ENCODE measurements around the gene AOX1.
"Not testable (repeated sequence)": the region's sequence is repeated elsewhere in the genome, so short reads cannot be mapped to it uniquely, and the experiment has no call there.

AOX1 gene

GRCh38 chr2:200627110-200627770 is 41.4 kb downstream of the AOX1 start:
- no peak for DNase-seq (ENCODE audit: low spot score)

GRCh38 chr2:200628461-200628860 is 42.6 kb downstream of the AOX1 start:
- not testable (repeated sequence) for DNase-seq (ENCODE audit: low spot score)

- no peak for DNase-seq (ENCODE audit: low spot score)
Measured at GRCh38 chr2:200631287-200631686, 45.5 kb downstream of the AOX1 start.

GRCh38 chr2:200634231-200634964 is 48.6 kb downstream of the AOX1 start:
- no peak for DNase-seq (ENCODE audit: low spot score)

GRCh38 chr2:200635251-200635650 is 49.4 kb downstream of the AOX1 start:
- no peak for DNase-seq (ENCODE audit: low spot score)

GRCh38 chr2:200637901-200638300 is 52.1 kb downstream of the AOX1 start:
- no peak for DNase-seq (ENCODE audit: low spot score)

GRCh38 chr2:200640176-200640575 is 54.4 kb downstream of the AOX1 start:
- DNase-seq (ENCODE audit: low spot score), result no peak

GRCh38 chr2:200640901-200641300 is 55.1 kb downstream of the AOX1 start:
- DNase-seq (ENCODE audit: low spot score), result no peak

GRCh38 chr2:200648518-200649281 is 62.9 kb downstream of the AOX1 start:
- not testable (repeated sequence) for DNase-seq (ENCODE audit: low spot score)

GRCh38 chr2:200649724-200650123 is 63.9 kb downstream of the AOX1 start:
- no peak for DNase-seq (ENCODE audit: low spot score)

- DNase-seq (ENCODE audit: low spot score), result no peak
Measured at GRCh38 chr2:200650195-200650594, 64.4 kb downstream of the AOX1 start.

GRCh38 chr2:200652158-200652557 is 66.3 kb downstream of the AOX1 start:
- DNase-seq (ENCODE audit: low spot score), result no peak

- DNase-seq (ENCODE audit: low spot score), result no peak
Measured at GRCh38 chr2:200653021-200653420, 67.2 kb downstream of the AOX1 start.

- no peak for DNase-seq (ENCODE audit: low spot score)
Measured at GRCh38 chr2:200654823-200655222, 69.0 kb downstream of the AOX1 start.

GRCh38 chr2:200655918-200656580 is 70.2 kb downstream of the AOX1 start:
- no peak for DNase-seq (ENCODE audit: low spot score)

GRCh38 chr2:200658278-200658864 is 72.6 kb downstream of the AOX1 start:
- no peak for DNase-seq (ENCODE audit: low spot score)

GRCh38 chr2:200659410-200659809 is 73.6 kb downstream of the AOX1 start:
- DNase-seq (ENCODE audit: low spot score), result no peak

GRCh38 chr2:200661477-200661876 is 75.7 kb downstream of the AOX1 start:
- no peak for DNase-seq (ENCODE audit: low spot score)

- DNase-seq (ENCODE audit: low spot score), result no peak
Measured at GRCh38 chr2:200662727-200663126, 76.9 kb downstream of the AOX1 start.

GRCh38 chr2:200664770-200665494 is 79.1 kb downstream of the AOX1 start:
- no peak for DNase-seq (ENCODE audit: low spot score)

All from globus pallidus (tissue), 1 donor.